ENCODE results near the gene ACTRT2. TPM values are rescaled to one million over a fixed set of nuclear protein-coding genes. Genes with fewer than 3 reads are reported as not detected.

Gene ACTRT2
- total RNA-seq, 2 experiments from 2014 or later = not detected

DNA sequence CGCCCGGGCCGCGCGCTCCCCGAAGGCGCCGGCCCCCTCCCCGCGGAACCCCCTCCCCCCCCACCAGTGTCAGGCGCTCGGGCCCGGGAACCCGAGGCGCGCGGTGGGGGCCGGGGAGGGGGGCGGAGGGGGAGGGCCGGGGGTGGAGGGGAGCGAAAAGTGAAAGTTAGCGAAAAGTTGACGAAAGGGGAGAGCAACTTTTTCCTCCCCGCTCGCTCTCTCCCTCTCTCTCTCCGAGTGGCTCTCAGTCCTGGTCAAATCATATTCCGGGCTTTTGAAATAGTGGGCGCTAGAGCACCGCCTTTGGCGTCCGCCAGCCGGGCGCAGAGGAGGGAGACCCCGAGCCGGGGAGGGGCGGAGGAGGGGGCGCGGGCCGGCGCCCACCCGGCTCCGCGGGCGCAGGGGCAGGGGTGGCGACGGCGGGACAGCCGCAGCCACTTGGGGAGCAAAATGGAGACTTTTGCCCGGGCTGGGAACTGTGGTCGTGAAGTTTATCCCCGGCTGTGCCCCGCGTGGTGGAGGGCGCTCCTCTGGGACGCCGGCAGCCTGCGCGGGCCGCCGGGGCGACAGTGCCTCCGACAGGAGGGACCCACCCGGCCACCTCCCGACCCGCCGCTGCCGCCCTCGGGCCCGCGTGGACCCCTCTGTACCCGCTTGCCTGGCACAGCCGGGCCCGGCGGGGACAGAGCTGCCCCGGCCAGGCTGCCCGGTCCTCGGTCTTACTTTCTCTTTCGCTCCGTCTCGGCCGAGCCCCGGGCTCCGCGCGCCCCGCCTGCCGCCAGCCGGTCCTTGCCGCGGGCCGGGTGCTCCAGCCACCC, 48.4 kb downstream of the ACTRT2 start:
- Mint-ChIP-seq H3K4me1 (ENCODE audit: low read depth) (peaks cover 2% of the 10 kb centered on the region), H3K27ac (no peak overlapping the region), H3K9me3 (no peaks in the 10 kb centered on the region), H3K4me3 (peak overlapping the region; percentile 58), H3K27me3 (ENCODE audit: low read depth) (peaks cover 26% of the 10 kb centered on the region), H3K36me3 (ENCODE audit: low read depth) (no peaks in the 10 kb centered on the region)
- peak; percentile 22 for DNase-seq
- intact Hi-C loops (cut with micrococcal nuclease) = no loop called here
- CTCF ChIA-PET = no interaction called here

DNA sequence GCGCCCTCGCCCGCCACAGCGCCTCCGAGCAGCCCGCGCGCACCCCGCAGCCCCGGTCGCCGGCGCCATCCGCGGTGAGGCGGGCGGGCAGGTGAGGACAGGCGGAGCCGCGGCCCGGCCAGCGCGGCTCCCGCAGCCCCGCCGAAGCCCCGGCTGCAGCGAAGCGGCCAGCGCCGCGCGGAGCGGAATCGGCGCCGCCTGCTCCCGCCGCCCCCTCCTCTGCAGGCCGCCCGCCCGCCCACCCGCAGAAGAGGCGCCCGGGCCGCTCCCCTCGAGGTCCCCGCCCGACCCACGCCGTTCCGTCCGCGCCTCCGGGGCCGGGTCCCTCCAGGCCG, 49.0 kb downstream of the ACTRT2 start:
- peaks cover 26% of the 10 kb centered on the region for H3K27me3 Mint-ChIP-seq (ENCODE audit: low read depth)

DNA sequence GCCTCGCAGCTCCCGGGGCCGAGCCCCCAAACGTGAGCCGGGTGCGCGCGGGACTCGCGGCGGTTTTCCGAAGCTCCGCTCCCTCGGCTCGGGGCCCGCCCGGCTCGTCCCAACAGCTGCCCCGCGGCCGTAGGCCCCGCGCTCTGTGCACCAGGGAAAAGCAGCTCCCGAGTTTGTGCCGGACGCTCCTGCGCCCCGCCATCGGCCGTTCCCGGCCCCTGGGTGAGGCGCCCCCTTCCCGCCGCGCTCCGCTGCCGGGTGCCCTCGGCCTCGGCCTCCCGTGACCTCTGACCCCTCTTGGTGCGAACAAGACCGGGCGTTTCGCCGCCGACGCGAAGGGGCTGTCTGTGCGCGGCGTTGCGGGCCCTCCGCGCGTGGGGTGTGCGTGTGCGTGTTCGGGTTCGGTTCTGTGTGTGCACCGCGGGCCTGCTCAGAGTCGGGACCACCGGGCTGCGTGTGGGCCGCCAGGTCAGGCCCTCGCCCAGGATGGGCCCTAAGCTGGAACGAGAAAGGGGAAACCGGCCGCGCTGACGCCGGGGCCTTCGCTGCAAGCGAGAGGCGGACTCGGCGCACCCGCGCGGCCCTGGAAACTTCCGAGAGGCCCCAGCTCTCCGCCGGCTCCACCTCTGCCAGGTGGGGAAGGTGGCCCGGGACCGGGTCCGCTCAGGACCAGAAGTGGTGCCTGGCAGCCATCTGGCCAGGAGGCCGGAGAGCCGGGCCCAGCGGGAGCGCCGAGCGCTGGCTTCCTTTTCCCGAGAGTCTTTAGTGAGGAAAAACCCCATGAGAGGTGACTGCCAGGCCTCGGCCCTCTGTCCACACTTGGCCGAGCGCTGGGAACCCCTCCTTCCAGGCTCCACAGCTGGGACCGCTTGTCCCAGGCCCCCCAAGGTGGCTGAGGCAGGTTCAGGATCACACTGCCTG, 49.6 kb downstream of the ACTRT2 start:
- H3K27me3 Mint-ChIP-seq (ENCODE audit: low read depth) = peaks cover 26% of the 10 kb centered on the region
- peaks cover 2% of the 10 kb centered on the region for H3K4me1 Mint-ChIP-seq (ENCODE audit: low read depth)

More for the DNA sequence above, 49.0 kb downstream of the ACTRT2 start:
- Mint-ChIP-seq H3K36me3 (ENCODE audit: low read depth) (no peaks in the 10 kb centered on the region), H3K4me1 (ENCODE audit: low read depth) (peaks cover 2% of the 10 kb centered on the region), H3K9me3 (no peaks in the 10 kb centered on the region), H3K4me3 (no peak overlapping the region), H3K27ac (no peak overlapping the region)
- CTCF ChIA-PET = no interaction called here
- intact Hi-C loops (cut with micrococcal nuclease) = no loop called here
- DNase-seq = no peak

DNA sequence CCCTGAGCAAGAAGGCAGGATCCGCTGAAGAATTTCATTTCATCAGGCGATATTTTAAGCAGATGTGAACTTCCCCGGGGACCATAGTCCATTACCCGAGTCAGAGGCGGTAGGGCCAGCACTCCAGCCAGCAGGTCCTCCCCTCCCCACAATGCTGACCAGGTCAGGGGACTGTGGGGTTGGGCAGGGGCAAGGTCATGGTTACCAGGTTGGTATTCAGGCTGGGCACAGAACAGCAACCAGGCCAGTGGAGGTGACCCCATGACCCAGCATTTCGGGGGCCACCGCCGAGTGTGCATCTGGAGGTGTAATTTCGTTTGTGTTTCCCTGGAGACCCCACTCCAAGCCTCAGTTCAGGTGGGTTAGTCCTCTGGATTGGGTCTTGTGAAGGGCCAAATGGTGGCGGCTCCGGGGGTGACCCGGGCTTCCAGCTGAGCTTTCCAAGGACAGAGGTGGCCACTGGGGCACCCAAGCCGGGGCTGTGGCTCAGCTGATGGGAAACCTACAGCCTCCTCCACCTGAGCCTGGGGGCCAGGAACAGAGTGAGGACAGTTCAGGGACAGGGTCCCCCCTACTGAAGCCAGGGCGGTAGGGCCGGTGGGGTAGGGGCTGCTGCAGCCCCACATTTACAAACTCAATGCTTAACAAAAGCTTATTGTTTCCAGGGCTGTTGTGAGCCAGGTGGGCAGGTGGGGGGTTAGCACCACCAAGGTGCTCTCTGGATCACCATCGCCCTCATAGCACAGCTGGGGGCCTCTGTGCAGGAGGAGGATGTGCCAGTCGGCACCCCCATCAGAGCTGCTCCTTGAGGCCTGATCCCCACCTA, 50.5 kb downstream of the ACTRT2 start:
- Mint-ChIP-seq H3K4me3 (no peak overlapping the region), H3K27ac (no peak overlapping the region), H3K9me3 (no peaks in the 10 kb centered on the region), H3K4me1 (ENCODE audit: low read depth) (peaks cover 2% of the 10 kb centered on the region), H3K27me3 (ENCODE audit: low read depth) (peaks cover 26% of the 10 kb centered on the region), H3K36me3 (ENCODE audit: low read depth) (no peaks in the 10 kb centered on the region)
- DNase-seq = no peak
- intact Hi-C loops (cut with micrococcal nuclease) = no loop called here
- CTCF ChIA-PET = no interaction called here

More for the DNA sequence above, 49.6 kb downstream of the ACTRT2 start:
- Mint-ChIP-seq H3K9me3 (no peaks in the 10 kb centered on the region), H3K36me3 (ENCODE audit: low read depth) (no peaks in the 10 kb centered on the region), H3K27ac (no peak overlapping the region), H3K4me3 (no peak overlapping the region)
- intact Hi-C loops (cut with micrococcal nuclease) = no loop called here
- CTCF ChIA-PET = no interaction called here
- no peak for DNase-seq

Other genes starting within 250 kb of the ACTRT2 start
- 1 to 10 TPM in 1 of 2 experiments, under 1 TPM in 1; 0.91 to 1.1 TPM for gene TTC34, start 219.8 kb upstream of the ACTRT2 start, total RNA-seq
- gene PRDM16, start 47.7 kb downstream of the ACTRT2 start, total RNA-seq = under 1 TPM; 0.05 to 0.20 TPM

All from activated naive CD4-positive, alpha-beta T cell treated with anti-CD3 and anti-CD28 coated beads for 36 hours (primary cell).